Activated gamma-delta T cell treated with anti-CD3 and anti-CD28 coated beads, Interleukin-2, amount 50 U/mL, for 16 hours (primary cell): ENCODE data around the gene TFIP11.
A peak's percentile ranks its signal among the peaks of the same experiment; 100 is the strongest.

Source experiments
- DNase-seq: peaks from one replicate; pipeline ENCODE4 v3.0.0-alpha.2; 2020; ENCODE audit warnings: low read depth

The TFIP11 gene

DNA sequence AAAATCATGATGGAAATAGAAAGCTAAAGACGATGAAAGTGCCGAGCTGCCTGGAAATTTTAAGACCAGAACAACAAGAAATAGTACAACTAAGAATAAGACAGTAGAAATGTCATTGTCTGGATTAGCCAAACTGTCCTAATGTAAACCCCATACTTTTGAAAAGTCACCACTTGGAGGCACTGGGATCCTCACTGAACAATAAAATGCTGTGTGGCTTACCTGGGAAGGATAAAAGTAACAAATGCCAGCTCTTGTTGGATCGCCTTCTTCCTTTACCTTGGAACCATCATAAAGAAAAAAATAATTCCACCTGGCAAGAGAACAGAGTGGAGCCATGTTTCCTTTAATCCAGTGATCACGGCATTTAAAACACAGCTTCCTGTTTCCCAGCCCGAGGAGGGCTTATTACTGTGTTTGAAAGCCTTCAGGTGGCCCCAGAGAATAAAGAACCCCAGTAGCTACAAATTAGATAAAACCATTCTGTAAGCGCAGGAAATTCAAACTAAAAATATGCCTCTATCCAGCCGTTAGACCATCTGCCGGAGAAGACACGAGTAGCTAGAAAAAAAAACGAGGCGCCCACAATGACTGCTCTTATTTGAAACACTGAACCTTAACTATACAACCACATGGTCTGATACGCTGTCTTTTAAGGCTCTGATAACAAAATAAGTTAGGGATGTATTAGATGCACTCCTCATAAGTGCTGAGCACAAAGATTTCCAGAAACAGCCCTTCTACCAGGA, 33.1 kb downstream of the TFIP11 start:
- DNase-seq, result no peak

DNA sequence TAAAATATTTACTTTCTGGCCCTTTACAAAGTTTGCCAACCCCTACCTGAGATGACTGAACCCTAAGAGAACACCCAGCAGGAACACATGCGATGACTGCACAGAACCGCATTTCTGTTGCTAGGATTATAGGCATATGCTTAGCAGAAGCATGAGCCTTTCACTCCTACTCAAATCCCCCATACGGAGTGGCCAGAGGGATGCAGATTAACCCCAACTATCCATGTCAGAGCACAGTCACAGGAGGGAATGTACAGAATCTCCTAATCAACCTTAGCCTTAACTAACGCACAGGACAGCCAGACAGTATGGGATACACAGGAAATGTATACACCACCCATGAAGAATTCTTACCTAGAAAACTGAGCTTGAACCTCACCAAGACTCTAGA, 34.9 kb downstream of the TFIP11 start:
- no peak for DNase-seq

DNA sequence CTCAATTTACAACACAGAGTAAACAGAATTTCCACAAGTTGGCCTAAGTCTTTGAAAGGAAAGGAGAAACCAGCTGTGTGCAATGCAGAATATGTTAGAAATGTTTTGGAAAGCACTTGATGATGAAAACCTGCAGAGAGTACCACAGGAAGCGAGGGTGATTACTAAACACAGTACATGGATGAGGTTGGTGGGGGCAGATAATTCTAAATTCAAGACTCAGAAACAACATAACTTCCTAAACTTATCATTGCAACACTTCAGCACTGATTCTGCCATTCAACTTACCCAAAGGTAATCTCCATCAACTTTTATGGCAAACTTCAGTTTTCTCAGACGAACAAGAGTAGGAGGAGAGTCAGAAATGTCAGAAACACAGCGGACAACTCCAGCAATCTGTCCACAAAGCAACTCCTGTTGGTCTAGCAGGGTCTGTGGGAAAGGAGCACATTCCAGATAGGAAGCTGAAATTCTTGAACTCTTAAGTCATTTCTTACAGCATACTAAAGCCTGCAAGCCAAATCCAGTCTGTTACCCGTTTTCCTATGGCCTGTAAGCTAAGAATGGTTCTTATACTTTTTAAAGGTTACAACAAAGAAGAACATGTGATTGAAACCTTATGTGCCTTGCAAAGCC, 35.5 kb downstream of the TFIP11 start:
- DNase-seq, result no peak

DNA sequence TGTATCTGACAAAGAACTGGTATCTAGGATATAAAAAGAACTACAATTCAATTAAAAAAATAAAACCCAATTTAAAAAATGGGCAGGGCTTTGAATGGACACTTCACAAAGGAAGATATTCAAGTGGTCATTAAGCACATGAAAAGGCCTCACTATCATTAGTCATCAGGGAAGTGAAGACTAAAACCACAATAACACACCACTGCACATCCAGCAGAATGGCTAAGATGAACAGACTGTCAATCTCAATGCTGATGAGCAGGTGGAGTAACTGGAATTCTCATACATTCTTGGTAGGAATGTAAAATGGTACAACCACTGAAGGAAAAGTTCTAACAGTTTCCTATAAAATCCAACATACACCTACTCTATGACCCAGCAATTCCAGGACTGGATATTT, 37.6 kb downstream of the TFIP11 start:
- DNase-seq, result no peak

DNA sequence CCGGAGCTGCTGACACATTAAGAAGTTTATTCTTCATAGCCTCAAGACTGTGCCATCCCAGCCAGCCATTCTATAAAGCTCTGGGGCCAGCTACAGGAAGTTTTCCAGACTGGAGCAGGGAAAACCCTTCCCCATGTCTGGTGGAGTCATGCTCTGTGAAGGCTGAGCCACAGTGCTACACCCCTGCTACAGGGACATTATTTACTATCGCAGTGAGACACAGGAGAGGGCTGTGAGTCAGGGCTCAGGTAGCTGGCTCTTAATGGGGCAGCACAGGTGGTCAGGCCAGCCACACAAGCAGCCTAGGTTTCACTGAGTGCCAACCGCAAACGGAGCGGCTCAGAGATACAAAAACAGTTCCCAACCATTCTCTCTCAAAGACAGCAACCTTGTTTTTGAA, 40.8 kb downstream of the TFIP11 start:
- DNase-seq, result no peak

DNA sequence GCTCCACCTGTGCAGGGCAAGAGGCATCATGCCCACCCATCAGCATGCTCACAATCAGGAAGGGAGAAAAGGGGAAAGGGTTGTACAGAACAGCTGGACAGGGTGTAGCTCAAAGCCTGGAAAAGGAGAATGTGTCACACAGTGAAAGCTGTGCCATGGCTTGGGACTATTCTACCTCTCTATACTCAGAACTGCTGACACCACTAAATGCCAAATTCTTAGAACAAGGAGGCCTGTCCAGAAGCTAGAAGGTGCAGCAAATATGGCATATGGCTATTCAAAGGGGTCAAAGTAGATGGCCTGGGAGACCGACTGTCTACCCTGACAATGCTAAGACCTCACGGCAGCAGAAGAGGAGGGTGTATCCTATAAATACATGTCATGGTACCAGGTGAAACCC, 41.5 kb downstream of the TFIP11 start:
- no peak for DNase-seq

DNA sequence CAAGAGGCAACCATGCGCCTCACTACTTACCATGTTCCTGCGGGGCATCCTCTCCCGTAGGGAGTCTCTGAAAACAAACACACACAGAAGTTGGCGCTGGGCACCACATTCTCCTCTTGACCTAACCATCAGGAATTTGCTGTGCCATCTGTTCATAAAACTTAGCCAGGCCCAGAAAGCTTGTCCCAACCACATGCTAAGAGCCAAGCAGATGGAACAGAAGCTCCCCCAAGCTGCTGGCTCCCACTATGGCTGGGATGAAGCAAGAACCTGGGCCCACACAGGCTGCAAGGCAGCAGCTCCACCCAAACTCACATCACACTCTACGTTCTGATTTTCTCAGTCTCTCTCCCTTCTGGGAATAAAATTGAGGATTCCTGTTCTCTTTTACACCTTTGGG, 46.1 kb downstream of the TFIP11 start:
- no peak for DNase-seq

DNA sequence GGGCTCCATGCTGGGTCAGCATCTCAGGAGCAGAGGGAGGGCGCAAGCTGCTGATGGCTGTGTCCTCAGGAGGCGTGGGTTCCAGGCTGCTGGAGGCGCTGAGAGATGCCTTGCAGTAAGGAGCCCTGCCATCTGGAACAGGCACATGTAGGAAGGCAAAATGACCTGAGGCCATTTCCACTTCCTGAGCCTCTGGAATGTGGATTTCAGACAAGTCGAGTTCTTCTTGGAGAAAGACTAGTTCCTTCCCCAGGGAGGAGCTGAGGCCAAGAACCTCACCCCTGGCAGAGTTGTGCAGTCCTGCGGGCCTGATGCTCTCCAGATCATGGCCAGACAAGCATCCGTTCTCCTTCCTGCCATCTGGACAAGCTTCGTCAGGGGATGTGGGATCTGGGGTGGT, 48.0 kb downstream of the TFIP11 start:
- DNase-seq, result no peak

DNA sequence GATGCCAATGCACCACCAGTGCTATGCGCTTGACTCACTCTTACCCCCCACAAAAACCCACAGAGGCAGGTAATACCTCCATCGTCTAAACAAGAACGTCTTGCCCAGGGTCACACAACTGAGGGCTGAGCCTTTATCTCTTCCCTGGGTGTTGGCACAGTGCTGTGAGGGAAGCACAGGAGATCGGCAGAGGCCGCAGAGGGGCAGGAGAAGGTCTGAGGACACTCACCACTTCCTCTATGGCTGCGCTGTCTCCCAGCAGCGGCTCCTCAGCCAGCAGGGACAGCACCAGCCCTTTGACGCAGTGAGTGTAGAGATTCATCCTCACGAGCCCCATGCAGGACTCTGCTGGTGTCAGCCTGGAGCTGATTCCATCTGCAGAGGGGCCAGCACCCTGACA, 48.6 kb downstream of the TFIP11 start:
- DNase-seq, result no peak

DNA sequence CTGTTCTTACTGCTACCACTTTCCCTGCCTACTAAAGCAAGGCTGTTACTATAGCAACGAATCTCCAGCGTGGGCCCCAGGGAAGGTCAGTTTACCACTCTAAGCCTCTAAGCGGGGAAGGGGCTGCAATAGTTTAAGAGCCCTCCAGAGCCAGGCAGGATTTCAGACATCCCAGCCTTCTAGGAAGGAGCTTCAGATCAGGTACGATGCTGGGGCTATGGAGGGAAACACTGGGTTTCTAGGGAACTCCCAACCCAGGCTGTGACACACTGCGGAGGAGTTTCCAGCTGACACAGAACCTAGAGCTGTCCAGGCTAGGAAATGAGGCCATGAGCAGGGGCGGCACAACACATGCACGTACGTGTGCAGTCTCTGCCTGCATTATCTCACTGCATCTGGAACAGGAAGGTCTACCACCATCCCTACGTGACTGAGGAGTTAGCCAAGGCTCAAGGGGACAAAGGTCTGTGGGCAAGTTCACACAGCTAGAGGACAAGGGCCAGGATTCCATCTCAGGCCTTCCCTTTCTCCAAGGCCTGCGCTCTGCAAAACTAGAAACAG, 49.1 kb downstream of the TFIP11 start:
- no peak for DNase-seq

DNA sequence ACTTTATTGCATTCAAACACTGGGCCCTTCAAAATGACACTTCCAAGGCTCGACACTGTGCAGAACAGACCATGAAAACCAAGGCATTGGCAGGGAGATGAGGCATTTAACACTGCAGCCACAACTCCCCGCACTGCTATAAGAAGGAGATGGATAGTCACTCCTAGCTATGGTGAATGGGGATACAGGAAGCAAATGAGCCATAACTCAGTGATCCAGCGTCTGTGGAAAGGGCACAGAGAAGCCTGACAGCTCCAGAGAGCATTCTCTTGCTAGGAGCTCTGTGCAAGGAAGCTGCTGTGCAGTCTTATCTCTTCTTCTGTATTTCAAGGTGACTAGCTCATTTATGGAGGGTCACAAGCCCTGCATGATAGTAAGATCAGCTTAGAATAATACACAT, 49.6 kb downstream of the TFIP11 start:
- DNase-seq, result no peak

DNA sequence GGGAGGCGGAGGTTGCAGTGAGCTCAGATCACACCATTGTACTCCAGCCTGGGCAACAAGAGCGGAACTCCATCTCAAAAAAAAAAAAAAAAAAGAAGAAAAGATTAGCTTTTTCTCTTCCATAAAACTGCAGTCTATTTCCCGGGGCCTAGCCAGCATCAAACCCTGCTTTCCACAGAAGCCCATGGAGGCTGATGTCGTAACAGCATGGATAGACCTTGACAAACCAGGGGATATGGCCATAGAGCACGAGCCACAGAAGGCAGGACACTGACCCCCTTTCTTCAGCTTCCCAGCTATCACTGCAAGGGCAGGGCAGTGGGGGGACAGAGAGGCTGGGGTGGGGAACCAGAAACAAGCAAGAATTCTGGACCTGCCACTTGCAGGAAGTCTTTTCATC, 50.2 kb downstream of the TFIP11 start:
- DNase-seq, result no peak

DNA sequence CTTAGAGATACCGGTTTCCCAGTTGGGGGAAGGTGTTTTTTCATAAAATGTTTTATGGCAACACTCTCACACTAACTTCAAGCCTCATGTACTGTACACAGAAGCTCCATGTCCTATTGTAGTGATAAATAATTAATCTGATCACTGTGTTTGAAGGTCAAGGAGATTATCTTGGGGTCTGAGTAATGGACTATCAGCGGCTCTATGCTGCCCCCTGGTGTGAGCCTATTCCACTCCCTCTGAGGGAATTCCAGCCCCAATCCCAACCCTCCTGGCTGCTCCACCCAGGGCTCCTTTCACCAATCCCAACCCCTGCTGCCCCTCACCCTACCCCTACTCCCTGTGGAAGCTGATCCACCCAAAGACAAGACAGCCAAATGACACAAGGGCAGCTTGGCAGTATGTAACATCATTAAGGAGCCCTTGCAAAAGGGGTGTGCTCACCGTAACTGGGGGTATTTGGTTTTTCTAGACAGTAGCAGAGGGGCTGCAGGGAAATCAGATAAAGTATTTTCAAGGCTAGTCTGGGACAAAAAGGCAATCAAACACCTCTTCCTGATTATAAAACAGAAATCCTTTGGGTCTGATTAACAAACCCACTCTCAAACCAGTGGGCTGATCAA, 51.0 kb downstream of the TFIP11 start:
- peak; percentile 12 for DNase-seq

DNA sequence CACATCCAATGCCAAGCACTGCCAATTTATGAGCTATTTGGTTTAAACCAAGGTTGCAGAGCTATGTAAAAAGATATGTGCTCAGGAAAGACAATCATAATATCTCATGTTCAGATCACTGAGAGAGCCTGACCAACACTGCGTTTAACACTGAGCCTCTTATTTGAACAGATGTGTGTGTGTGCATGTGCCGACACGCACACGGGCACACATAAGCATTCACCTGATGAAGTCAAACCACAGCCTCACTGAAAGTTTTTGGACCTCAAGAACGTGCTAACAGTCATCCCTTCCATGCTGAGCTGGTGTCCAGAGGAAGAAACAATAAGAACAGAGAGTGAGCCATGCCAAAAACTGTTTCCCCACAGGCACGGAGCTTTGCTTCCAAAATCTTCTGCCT, 52.1 kb downstream of the TFIP11 start:
- no peak for DNase-seq

DNA sequence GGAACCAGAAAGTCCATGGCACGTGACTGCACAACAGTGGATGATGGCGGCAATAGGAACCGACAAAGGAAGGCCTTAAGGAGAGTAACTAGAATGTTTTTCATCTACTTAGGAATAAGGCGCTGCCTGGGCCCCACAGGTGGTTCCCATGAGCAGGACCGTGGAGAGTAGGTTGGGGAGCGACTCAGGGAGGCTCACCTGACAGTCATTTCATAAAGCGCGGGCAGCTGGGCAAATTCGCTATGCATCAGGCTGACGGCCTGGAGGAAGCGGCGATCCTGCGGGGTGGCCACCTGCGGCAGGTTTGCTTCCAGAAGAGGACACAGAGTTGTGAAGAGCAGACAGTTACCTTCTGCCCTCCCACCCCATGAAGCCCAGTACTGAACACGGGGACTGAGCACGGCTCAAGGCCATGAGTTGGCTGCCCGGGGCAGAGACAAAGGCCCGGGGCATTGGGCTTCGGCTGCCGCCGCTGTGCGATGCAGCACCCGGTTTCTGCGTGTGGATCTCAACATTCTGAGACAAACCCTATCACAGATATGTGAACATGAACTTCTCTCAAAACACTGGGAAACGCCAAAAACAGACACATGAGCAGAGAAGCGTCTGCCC, 54.5 kb downstream of the TFIP11 start:
- no peak for DNase-seq

DNA sequence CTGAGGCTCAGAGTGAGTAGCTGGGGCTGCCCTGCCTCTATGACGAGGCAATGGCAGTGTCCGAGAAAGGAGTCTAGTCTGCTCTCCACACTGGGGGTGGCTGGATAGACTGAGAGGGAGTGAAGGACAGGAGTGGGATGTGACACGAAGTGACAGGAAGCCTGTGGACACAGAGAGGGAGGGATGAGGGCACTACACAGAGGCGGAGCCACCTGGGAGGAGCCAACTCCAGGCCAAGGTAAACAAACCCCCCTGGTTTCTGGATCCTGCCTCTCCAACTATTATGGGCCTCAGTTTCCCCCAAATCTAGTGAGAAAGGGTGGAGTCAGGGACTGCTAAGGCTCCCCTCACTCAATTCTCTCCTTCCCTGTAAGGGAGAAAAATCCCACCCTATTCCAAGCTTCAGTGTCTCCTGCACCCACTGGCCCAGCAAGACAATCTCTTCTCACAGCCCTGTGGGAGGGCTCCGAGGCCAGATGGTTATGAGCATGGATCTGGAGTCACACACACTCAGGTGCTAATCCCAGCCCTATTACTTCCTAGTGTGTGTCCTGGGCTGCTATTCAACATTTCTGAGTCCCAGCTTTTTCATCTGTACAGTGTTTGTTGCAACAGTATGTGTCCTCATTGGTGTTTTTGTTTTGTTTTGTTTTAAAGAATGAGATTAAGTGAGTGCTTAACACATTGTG, 58.3 kb downstream of the TFIP11 start:
- DNase-seq, result no peak

DNA sequence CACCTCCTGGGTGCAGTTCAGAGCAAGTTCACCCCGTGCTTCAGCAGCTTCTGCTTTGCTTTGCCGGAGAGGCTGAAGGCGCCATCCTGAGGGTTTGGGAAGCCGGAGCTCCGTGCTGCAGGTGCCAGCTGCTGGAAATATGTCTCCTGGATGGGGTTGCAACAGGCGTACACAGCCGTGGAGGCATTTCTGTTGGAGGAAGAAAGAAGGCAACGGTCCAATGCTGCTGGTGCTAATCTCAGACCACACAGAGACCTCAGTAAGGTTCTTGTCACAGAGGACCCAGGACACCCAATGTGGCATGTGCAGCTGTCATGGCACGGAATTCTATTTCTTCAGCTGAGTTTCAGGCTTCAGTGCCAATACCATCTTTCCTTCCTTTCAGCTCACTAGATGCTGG, 59.1 kb downstream of the TFIP11 start:
- no peak for DNase-seq

DNA sequence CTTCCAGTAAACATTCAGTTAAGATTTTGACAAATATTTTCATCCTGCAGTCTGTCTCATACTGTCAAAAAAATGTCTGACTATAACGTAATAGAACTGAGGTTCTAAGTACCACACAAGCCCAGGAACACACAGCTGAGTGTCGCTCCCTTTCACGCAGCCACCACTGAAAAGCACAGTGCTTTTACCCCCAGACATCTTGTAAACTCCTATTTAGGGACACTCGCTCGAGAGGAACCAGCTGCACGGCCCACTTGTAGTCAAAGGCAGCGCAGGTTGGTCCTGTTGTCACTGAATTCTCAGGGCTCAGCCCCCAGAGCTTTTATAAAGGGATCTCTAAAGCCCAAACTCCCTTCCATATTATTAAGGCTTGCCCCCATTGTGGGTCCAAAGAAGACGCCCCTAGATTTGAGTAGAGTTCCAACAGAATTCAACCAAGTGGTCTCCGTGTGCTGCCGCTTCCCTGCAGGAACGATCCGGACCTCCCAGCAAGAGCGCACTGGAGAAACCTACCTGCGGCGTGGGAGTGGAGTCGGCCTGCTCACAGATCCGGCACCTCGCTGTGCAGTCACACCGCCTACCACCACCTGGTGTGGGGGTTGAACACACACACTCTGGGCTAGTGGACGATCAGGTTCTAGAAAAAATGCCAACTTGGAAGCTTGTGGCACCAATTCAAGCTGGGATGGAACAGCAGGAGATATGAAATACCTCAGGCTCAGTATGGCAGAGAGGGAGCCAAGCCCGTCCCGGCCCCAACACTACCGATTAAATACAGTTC, 59.8 kb downstream of the TFIP11 start:
- DNase-seq, result no peak

DNA sequence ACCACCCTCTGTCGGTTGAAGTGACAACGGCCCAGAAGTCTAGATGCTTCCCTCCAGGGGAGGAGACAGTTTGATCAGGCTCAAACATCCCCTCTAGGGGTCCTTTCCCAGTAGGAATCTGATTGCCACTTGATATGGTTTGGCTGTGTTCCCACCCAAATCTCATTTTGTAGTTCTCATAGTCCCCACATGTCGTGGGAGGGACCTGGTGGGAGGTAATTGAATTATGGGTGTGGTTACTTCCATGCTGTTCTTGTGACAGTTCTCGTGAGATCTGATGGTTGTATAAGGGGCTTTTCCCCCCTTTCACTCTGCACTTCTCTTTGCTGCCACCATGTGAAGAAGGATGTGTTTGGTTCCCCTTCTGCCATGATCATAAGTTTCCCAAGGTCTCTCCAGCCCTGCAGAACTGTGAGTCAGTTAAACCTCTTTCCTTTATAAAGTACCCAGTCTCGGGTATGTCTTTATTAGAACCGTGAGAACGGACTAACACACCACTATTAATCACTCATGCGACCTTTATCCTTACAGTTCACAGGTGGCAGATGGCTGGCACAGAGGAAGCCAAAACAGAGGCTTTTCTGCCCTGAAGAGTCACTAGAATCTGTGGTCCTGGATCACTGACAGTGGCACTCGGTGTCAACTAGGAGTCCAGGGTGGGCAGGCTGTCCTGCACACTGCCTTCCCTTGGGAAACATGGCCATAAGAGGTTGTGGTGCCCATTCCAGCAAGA, 61.7 kb downstream of the TFIP11 start:
- no peak for DNase-seq

DNA sequence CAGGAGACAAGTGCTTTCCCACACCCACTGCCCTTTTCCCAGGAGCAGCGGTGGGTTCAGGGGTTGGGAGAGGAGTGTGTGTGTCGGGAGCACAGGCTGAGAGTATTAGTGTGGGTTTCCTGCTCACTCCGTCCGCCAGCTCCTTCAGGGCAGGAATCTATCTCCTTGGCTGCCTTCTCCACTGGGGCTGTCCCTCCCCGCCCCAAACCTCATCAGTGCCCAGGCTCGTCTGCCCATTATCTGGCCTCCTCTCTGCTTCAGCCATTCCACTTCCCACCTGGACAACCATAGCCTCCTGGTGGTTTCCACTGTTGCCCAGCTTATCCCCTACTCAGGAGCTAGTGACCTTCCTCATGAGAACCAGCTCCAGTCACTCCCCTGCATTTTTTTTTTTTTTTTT, 63.3 kb downstream of the TFIP11 start:
- no peak for DNase-seq

DNA sequence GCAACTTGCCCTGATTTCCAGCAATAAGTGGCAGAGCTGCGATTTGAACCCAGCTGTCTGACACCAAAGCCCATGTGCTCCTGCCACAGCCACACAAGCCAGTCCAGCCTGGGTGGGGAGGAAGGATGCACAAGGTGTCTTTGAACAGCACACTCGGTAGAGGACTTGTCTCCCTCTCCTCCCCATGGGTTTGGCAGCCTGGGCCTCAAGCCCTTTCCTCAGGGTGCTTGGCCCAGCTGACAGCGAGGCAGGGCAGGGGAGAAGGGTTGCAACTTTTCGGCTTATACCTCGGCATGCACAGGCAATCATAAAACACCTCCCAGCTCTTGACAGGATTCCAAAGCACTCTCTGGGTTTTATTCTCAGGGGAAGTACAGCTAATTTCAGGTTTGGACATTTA, 63.9 kb downstream of the TFIP11 start:
- no peak for DNase-seq
